ENCODE measurements around the gene PCBP2. TPM values are rescaled to one million over a fixed set of nuclear protein-coding genes. Genes with fewer than 3 reads are reported as not detected.

PCBP2 gene
- total RNA-seq, 4 donors from 2014 or later: 622 to 768 (median 702) TPM

GRCh38 chr12:53474819-53475218 lies 22.9 kb downstream of the PCBP2 start:
- TF ChIP-seq, protein P1, sequence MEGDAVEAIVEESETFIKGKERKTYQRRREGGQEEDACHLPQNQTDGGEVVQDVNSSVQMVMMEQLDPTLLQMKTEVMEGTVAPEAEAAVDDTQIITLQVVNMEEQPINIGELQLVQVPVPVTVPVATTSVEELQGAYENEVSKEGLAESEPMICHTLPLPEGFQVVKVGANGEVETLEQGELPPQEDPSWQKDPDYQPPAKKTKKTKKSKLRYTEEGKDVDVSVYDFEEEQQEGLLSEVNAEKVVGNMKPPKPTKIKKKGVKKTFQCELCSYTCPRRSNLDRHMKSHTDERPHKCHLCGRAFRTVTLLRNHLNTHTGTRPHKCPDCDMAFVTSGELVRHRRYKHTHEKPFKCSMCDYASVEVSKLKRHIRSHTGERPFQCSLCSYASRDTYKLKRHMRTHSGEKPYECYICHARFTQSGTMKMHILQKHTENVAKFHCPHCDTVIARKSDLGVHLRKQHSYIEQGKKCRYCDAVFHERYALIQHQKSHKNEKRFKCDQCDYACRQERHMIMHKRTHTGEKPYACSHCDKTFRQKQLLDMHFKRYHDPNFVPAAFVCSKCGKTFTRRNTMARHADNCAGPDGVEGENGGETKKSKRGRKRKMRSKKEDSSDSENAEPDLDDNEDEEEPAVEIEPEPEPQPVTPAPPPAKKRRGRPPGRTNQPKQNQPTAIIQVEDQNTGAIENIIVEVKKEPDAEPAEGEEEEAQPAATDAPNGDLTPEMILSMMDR (IDR thresholded peaks at IDR 0.05; ENCODE audit: low read depth): no peak

DNA sequence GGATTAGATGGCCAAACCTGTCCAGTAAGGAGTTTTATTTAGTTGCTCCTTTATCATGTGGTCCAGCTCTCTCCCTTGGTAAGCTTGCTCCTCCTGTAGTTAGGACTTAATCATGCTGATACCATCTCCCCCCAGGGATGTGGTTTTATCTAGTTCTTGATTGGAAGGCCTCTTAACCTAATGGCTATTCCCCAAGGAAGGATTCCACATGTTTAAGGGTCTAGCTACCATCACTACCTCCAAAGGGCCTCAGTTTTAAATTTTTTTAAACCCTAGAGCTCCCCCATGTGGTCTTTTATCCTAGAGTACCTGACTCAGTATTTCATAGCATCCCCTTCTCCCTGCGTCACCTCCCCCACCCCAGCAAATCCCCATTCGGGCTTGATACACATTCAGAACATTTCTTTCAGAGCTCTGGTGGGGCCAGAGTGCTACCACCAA lies 24.9 kb downstream of the PCBP2 start:
- TF ChIP-seq, protein P1 (IDR thresholded peaks at IDR 0.05; ENCODE audit: low read depth): no peak

GRCh38 chr12:53478865-53479264 lies 27.0 kb downstream of the PCBP2 start:
- TF ChIP-seq, protein P1 (IDR thresholded peaks at IDR 0.05; ENCODE audit: low read depth): no peak

DNA sequence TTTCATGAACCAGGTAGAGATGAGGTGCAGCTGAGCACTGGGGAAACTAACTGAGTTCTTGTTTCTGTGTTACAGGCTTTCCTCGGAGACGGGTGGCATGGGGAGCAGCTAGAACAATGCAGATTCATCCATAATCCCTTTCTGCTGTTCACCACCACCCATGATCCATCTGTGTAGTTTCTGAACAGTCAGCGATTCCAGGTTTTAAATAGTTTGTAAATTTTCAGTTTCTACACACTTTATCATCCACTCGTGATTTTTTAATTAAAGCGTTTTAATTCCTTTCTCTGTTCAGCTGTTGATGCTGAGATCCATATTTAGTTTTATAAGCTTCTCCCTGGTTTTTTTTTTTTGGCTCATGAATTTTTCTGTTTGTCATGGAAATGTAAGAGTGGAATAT lies 27.4 kb downstream of the PCBP2 start:
- TF ChIP-seq, protein P1 (IDR thresholded peaks at IDR 0.05; ENCODE audit: low read depth): no peak

DNA sequence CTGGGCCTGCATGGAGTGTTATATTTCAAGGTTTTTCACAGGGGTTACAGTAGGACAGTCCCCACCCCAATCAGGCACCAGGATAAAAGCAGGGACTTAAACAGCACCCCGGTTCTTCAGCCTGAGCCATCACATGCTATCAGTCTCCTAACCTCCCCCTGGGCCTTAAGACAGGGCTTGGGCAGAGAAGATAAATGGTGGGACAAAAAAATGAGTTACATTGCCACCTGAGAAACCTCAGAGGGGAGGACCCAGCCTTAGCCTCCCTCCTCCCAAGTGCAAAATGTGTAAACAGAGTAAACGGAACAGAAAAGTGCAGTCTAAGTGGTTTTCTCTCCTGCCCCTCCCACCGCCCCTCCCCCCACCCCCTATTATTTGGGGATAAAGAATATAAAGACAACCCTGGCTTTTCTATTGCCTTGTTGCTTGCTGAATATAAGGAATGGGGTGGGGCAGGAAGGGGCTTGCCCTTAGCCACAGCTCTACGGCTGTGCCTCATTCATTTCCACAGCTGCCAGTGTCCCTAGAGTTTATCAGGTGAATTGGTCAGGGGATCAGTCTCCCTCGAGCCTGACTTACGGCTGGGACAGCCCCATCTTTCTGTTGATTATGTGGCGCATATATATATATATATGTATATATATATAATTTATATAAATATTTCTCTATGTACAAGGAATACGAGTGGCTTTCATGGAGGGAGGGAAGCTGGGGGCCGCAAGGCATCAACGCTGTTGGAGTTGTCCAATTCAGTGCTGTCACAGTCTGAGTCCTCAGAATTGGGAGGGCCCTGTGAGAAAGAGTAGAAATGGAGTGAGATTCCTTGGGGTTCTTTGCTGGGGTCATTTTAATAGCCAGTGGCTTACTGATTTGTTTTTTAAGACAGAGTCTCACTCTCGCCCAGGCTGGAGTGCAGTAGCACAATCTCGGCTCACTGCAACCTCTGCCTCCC lies 28.9 kb downstream of the PCBP2 start:
- TF ChIP-seq, protein P1 (IDR thresholded peaks at IDR 0.05; ENCODE audit: low read depth): no peak

- TF ChIP-seq, protein P1 (IDR thresholded peaks at IDR 0.05; ENCODE audit: low read depth): no peak
Observed at GRCh38 chr12:53481939-53482586, 30.2 kb downstream of the PCBP2 start.

GRCh38 chr12:53482626-53483168 lies 30.8 kb downstream of the PCBP2 start:
- TF ChIP-seq, protein P1 (IDR thresholded peaks at IDR 0.05; ENCODE audit: low read depth): no peak

Measured in subcutaneous adipose tissue (tissue), 4 donors.